Measurements from ENCODE around the gene DOK4. TPM values are rescaled to one million over a fixed set of nuclear protein-coding genes. Genes with fewer than 3 reads are reported as not detected.

DOK4 gene
- total RNA-seq, 1 experiment from 2014 or later = 13.1 TPM

DNA sequence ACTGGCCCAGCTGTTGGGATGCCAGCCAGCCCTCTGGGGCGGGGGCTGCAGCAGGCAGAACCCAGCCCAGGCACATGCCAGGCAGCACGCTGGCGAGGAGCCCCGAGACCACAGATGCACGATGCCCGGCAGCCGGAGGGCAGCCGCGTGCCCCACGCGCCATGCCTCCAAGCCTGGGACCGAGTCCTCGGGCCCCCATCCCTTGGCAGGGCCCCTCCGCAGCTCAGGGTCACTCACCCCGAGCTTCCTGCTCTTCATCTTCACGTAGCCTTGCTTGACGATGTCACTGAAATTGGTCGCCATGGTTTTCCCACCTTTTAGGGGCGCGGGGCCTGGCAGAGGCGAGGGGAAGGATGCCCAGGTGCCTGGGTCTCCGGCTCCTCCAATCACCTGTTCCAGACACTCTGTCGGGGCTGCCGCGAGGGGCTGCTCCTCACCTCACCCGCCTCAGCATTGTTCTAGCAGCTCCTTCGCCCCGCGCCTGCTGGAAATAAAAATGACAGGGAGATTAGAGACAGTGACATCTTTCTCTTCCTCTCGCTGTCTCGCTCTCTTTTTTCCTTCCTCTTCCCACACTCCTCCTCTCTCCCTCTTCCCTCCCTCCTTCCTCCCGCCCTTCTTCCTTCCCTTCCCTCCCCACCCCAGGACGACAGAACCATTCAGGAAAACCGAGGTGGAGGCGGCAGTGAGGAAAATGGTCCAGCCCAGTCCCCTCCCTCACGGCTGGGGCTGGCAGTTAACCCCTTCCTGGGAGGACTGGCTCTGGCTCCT is 6.9 kb downstream of the DOK4 start:
- peak; percentile 80 for DNase-seq
- Histone ChIP-seq H2BK20ac (ENCODE audit: low read depth, low read length, poor library complexity, severe bottlenecking) (no peak overlapping the region), H3K79me1 (ENCODE audit: insufficient read depth, low read depth, low read length, poor library complexity, severe bottlenecking) (no peaks in the 10 kb centered on the region), H2BK15ac (ENCODE audit: low read depth, low read length) (no peak overlapping the region), H3K23ac (ENCODE audit: insufficient read length, low read depth, low read length) (no peak overlapping the region), H4K5ac (ENCODE audit: insufficient read length, low read depth, low read length) (no peak overlapping the region), H3K56ac (ENCODE audit: insufficient read length, low read depth, low read length) (no peak overlapping the region), H3K14ac (ENCODE audit: insufficient read depth, low read length) (no peak overlapping the region; the same call in 1 of the 2 replicates), H3K4me2 (ENCODE audit: insufficient read depth, insufficient read length, low read length) (peak overlapping the region; percentile 77), H2AFZ (ENCODE audit: low read length) (no peak overlapping the region), H4K91ac (ENCODE audit: insufficient read length, low read depth, low read length) (no peak overlapping the region), H2BK120ac (ENCODE audit: low read depth, low read length, poor library complexity, severe bottlenecking) (no peak overlapping the region), H3K18ac (ENCODE audit: insufficient read length, low read depth, low read length) (no peak overlapping the region), H4K8ac (replicated peaks; ENCODE audit: insufficient read length, low read depth, low read length) (no peak overlapping the region), H3K23me2 (ENCODE audit: insufficient read length, low read depth, low read length, poor library complexity, severe bottlenecking) (peaks cover 8% of the 10 kb centered on the region), H3K27ac (ENCODE audit: insufficient read length, low read depth, low read length) (no peak overlapping the region), H3K79me2 (ENCODE audit: insufficient read depth, low read length) (no peaks in the 10 kb centered on the region), H3K27me3 (ENCODE audit: insufficient read depth, low read length) (no peaks in the 10 kb centered on the region), H3K9me3 (ENCODE audit: control insufficient read depth, low read depth, low read length) (no peaks in the 10 kb centered on the region), H4K20me1 (ENCODE audit: control insufficient read depth, insufficient read depth, insufficient read length) (no peaks in the 10 kb centered on the region), H2AK5ac (ENCODE audit: insufficient read length, low read length) (no peak overlapping the region), H2BK12ac (ENCODE audit: insufficient read length, low read depth, low read length) (no peak overlapping the region), H3T11ph (ENCODE audit: low read length) (no peak overlapping the region), H3K9ac (ENCODE audit: extremely low read depth, insufficient read length, low read length) (no peak overlapping the region), H3K4me1 (ENCODE audit: insufficient read depth, low read length) (peaks cover 7% of the 10 kb centered on the region; the same call in 1 of the 2 replicates), H2BK5ac (ENCODE audit: insufficient read length, low read length) (no peak overlapping the region), H3K4ac (ENCODE audit: low read depth, low read length) (no peak overlapping the region)
- peak overlapping the region; percentile 75 to 86 for H3K4me3 Mint-ChIP-seq
- no CpG with 5 or more reads among the region's 36 CpGs for WGBS (ENCODE audit: extremely low coverage, insufficient read length, low lambda C conversion rate)
- no peaks in the 10 kb centered on the region for H3K9me3 Mint-ChIP-seq
- H3K4me1 Mint-ChIP-seq = peaks cover 25 to 56% of the 10 kb centered on the region in 2 experiments
- peaks cover 0 to 6% (median 4%) of the 10 kb centered on the region in 3 experiments; a peak in 4 of 7 replicates for H3K36me3 Mint-ChIP-seq (ENCODE audit: insufficient read depth in 1 of 3, low read depth in 3 of 3)
- H3K27me3 Mint-ChIP-seq (ENCODE audit: low read depth) = peaks cover 16% of the 10 kb centered on the region
- H3K27ac Mint-ChIP-seq = no peak overlapping the region
- TF ChIP-seq, protein P1, sequence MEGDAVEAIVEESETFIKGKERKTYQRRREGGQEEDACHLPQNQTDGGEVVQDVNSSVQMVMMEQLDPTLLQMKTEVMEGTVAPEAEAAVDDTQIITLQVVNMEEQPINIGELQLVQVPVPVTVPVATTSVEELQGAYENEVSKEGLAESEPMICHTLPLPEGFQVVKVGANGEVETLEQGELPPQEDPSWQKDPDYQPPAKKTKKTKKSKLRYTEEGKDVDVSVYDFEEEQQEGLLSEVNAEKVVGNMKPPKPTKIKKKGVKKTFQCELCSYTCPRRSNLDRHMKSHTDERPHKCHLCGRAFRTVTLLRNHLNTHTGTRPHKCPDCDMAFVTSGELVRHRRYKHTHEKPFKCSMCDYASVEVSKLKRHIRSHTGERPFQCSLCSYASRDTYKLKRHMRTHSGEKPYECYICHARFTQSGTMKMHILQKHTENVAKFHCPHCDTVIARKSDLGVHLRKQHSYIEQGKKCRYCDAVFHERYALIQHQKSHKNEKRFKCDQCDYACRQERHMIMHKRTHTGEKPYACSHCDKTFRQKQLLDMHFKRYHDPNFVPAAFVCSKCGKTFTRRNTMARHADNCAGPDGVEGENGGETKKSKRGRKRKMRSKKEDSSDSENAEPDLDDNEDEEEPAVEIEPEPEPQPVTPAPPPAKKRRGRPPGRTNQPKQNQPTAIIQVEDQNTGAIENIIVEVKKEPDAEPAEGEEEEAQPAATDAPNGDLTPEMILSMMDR (conservative IDR thresholded peaks at IDR 0.05) = no peak

All from H9 (cell line).